ENCODE measurements around the gene GATAD2A.

GATAD2A gene

DNA sequence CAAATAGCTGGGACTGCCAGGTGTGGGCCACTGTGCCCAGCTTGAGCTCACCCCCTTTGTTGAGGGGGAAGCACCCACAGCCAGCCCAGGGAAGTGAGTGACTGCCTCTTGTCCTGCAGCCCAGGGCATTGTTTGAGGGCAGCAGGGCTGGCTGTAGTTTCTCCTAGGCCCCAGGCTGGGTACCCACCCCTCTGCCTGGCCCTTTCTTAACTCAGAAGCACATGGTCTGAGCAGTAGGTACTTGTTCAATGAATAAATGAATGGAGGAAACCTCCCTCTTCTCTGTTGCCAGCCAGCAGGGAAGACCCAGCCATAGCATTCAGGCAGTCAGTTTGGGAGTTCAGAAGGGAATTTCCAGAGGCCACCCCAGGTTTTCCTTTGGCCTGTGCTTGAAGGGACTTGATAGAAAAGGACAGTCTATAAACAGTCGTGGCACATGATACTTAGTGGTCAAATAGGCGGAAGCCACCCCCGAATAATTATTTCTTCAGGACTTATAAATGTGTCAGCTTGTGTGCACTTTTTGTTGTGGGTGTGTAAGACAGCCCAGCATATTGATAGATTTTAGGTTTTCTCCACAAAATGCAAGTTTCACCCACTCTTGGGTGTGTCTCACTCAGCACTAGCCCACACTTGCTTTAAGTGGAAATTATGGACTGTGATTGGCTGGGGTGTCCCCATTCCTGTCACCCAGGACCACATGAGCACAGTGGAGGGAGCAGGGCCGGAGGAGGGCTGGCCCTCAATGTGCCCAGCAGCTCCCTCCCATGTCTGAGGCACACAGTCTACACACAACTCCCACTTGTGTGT is 33.1 kb downstream of the GATAD2A start:
- Histone ChIP-seq H4K20me1 (ENCODE audit: insufficient read depth, low read length) (peaks cover 86% of the 10 kb centered on the region), H3K36me3 (ENCODE audit: insufficient read depth, low read length) (peaks cover 39% of the 10 kb centered on the region)

DNA sequence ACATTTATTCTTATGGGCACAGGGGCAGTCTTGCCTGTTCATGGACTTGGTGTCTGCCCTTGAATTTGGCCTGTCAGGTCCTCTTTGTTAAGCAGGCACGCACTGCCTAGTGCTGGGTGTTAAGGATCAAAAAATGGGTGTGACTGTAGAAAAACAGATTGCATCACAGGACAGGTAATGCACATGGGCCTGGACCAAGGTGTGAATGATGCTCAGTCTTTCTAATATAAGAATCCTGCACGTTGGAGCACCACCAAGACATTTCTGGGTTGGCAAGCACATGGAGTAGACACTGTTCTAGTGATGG is 33.7 kb downstream of the GATAD2A start:
- Histone ChIP-seq H2AFZ (ENCODE audit: low read depth, low read length) (no peak overlapping the region), H4K20me1 (ENCODE audit: insufficient read depth, low read length) (peaks cover 86% of the 10 kb centered on the region), H3K4me1 (ENCODE audit: insufficient read depth, low read length) (peaks cover 2% of the 10 kb centered on the region; the same call in 1 of the 2 replicates), H3K27ac (ENCODE audit: low read length) (no peak overlapping the region), H3K36me3 (ENCODE audit: insufficient read depth, low read length) (peaks cover 45% of the 10 kb centered on the region), H3K4me3 (ENCODE audit: low read depth in 1 of 2, low read length in 2 of 2) (no peak overlapping the region), H3K9me3 (ENCODE audit: insufficient read depth, low read length, severe bottlenecking) (no peaks in the 10 kb centered on the region), H3K27me3 (ENCODE audit: insufficient read depth, low read length, poor library complexity) (no peaks in the 10 kb centered on the region), H3K9ac (ENCODE audit: low read depth, low read length) (no peak overlapping the region), H3K4me2 (ENCODE audit: insufficient read depth, low read length) (no peak overlapping the region), H3K79me2 (ENCODE audit: insufficient read depth, low read length) (peaks cover 99% of the 10 kb centered on the region)
- no peak for TF ChIP-seq EZH2 (IDR thresholded peaks at IDR 0.05; ENCODE audit: borderline replicate concordance, low read depth, low read length, severe bottlenecking)
- TF ChIP-seq, protein P1, sequence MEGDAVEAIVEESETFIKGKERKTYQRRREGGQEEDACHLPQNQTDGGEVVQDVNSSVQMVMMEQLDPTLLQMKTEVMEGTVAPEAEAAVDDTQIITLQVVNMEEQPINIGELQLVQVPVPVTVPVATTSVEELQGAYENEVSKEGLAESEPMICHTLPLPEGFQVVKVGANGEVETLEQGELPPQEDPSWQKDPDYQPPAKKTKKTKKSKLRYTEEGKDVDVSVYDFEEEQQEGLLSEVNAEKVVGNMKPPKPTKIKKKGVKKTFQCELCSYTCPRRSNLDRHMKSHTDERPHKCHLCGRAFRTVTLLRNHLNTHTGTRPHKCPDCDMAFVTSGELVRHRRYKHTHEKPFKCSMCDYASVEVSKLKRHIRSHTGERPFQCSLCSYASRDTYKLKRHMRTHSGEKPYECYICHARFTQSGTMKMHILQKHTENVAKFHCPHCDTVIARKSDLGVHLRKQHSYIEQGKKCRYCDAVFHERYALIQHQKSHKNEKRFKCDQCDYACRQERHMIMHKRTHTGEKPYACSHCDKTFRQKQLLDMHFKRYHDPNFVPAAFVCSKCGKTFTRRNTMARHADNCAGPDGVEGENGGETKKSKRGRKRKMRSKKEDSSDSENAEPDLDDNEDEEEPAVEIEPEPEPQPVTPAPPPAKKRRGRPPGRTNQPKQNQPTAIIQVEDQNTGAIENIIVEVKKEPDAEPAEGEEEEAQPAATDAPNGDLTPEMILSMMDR (IDR thresholded peaks at IDR 0.05; ENCODE audit: borderline replicate concordance, extremely low read depth, low read length, poor library complexity, severe bottlenecking) = no peak
- ATAC-seq (ENCODE audit: insufficient read depth, low read depth) (no peak), DNase-seq (no peak)

More for the DNA sequence above, 33.1 kb downstream of the GATAD2A start:
- H3K27me3 ChIP-seq (ENCODE audit: insufficient read depth, low read length, poor library complexity) = no peaks in the 10 kb centered on the region
- no peaks in the 10 kb centered on the region for H3K9me3 ChIP-seq (ENCODE audit: insufficient read depth, low read length, severe bottlenecking)
- peaks cover 99% of the 10 kb centered on the region for H3K79me2 ChIP-seq (ENCODE audit: insufficient read depth, low read length)
- no peak overlapping the region for H2AFZ ChIP-seq (ENCODE audit: low read depth, low read length)
- no peak overlapping the region for H3K4me3 ChIP-seq (ENCODE audit: low read depth in 1 of 2, low read length in 2 of 2)
- no peak overlapping the region for H3K9ac ChIP-seq (ENCODE audit: low read depth, low read length)
- ATAC-seq (ENCODE audit: insufficient read depth, low read depth) (no peak), DNase-seq (no peak)
- TF ChIP-seq, protein P1 (IDR thresholded peaks at IDR 0.05; ENCODE audit: borderline replicate concordance, extremely low read depth, low read length, poor library complexity, severe bottlenecking) = no peak
- TF ChIP-seq EZH2 (IDR thresholded peaks at IDR 0.05; ENCODE audit: borderline replicate concordance, low read depth, low read length, severe bottlenecking) = no peak
- H3K4me2 ChIP-seq (ENCODE audit: insufficient read depth, low read length) = no peak overlapping the region
- H3K27ac ChIP-seq (ENCODE audit: low read length) = no peak overlapping the region
- no peaks in the 10 kb centered on the region for H3K4me1 ChIP-seq (ENCODE audit: insufficient read depth, low read length)

- Histone ChIP-seq H3K79me2 (ENCODE audit: insufficient read depth, low read length) (peaks cover 99% of the 10 kb centered on the region), H3K9me3 (ENCODE audit: insufficient read depth, low read length, severe bottlenecking) (no peaks in the 10 kb centered on the region), H3K27ac (ENCODE audit: low read length) (no peak overlapping the region), H3K36me3 (ENCODE audit: insufficient read depth, low read length) (peaks cover 27% of the 10 kb centered on the region), H3K4me3 (ENCODE audit: low read depth in 1 of 2, low read length in 2 of 2) (no peak overlapping the region), H3K4me2 (ENCODE audit: insufficient read depth, low read length) (no peak overlapping the region), H3K27me3 (ENCODE audit: insufficient read depth, low read length, poor library complexity) (no peaks in the 10 kb centered on the region), H3K4me1 (ENCODE audit: insufficient read depth, low read length) (peaks cover 4% of the 10 kb centered on the region; the same call in 1 of the 2 replicates), H2AFZ (ENCODE audit: low read depth, low read length) (no peak overlapping the region), H3K9ac (ENCODE audit: low read depth, low read length) (no peak overlapping the region), H4K20me1 (ENCODE audit: insufficient read depth, low read length) (peaks cover 86% of the 10 kb centered on the region)
- no peak for DNase-seq
- ATAC-seq (ENCODE audit: insufficient read depth, low read depth) = no peak
- TF ChIP-seq, protein P1 (IDR thresholded peaks at IDR 0.05; ENCODE audit: borderline replicate concordance, extremely low read depth, low read length, poor library complexity, severe bottlenecking) = no peak
- no peak for TF ChIP-seq EZH2 (IDR thresholded peaks at IDR 0.05; ENCODE audit: borderline replicate concordance, low read depth, low read length, severe bottlenecking)
Observed at GRCh38 chr19:19443283-19443682, 37.8 kb downstream of the GATAD2A start.

Data from DND-41 (cell line).